ENCODE measurements around the gene JAKMIP1. TPM values are rescaled to one million over a fixed set of nuclear protein-coding genes. Genes with fewer than 3 reads are reported as not detected.

JAKMIP1 gene
- total and polyA plus RNA-seq, 4 donors = 0.08 to 0.46 (median 0.22) TPM

- H3K36me3 ChIP-seq (ENCODE audit: control insufficient read depth in 4 of 4, insufficient read depth in 4 of 4, low read length in 4 of 4) = no peaks in the 10 kb centered on the region
- H3K9me3 ChIP-seq (ENCODE audit: control insufficient read depth in 4 of 4, insufficient read depth in 3 of 4, low read length in 3 of 4) = no peaks in the 10 kb centered on the region
- TF ChIP-seq CTCF (IDR thresholded peaks at IDR 0.05; ENCODE audit: control extremely low read depth, extremely low read depth) = no peak
- H3K27ac ChIP-seq (ENCODE audit: low read depth in 1 of 2, low read length in 1 of 2) = no peak overlapping the region
- ATAC-seq (ENCODE audit: insufficient read depth, low FRiP score) (no peak), DNase-seq (no peak)
- no peak overlapping the region for H3K4me3 ChIP-seq
- H3K4me1 ChIP-seq (ENCODE audit: control insufficient read depth in 5 of 5, insufficient read depth in 5 of 5, low read length in 5 of 5) = no peaks in the 10 kb centered on the region
- peaks cover 0 to 4% (median 0%) of the 10 kb centered on the region in 3 donors for H3K27me3 ChIP-seq (ENCODE audit: control insufficient read depth in 3 of 3, insufficient read depth in 3 of 3, low read length in 2 of 3)
- no peak overlapping the region for H3K9ac ChIP-seq (ENCODE audit: insufficient read depth in 1 of 2, low read length in 2 of 2)
- WGBS, 2 donors = 76 to 84% methylated on average over 7 of the region's 7 CpGs
Measured at GRCh38 chr4:6111354-6111960, 88.9 kb downstream of the JAKMIP1 start.

GRCh38 chr4:6110681-6111353 lies 89.5 kb downstream of the JAKMIP1 start:
- peaks cover 0 to 2% (median 0%) of the 10 kb centered on the region in 4 donors for H3K9me3 ChIP-seq (ENCODE audit: control insufficient read depth in 4 of 4, insufficient read depth in 3 of 4, low read length in 3 of 4)
- no peaks in the 10 kb centered on the region for H3K36me3 ChIP-seq (ENCODE audit: control insufficient read depth in 4 of 4, insufficient read depth in 4 of 4, low read length in 4 of 4)
- 79 to 84% methylated on average over 8 of the region's 8 CpGs for WGBS, 2 donors
- no peaks in the 10 kb centered on the region for H3K4me1 ChIP-seq (ENCODE audit: control insufficient read depth in 5 of 5, insufficient read depth in 5 of 5, low read length in 5 of 5)
- TF ChIP-seq CTCF (IDR thresholded peaks at IDR 0.05; ENCODE audit: control extremely low read depth, extremely low read depth) = no peak
- ATAC-seq (ENCODE audit: insufficient read depth, low FRiP score) = no peak
- H3K27me3 ChIP-seq (ENCODE audit: control insufficient read depth in 3 of 3, insufficient read depth in 3 of 3, low read length in 2 of 3) = peaks cover 0 to 6% (median 4%) of the 10 kb centered on the region in 3 donors
- H3K4me3 ChIP-seq = no peak overlapping the region
- no peak for DNase-seq
- H3K9ac ChIP-seq (ENCODE audit: insufficient read depth in 1 of 2, low read length in 2 of 2) = no peak overlapping the region
- no peak overlapping the region for H3K27ac ChIP-seq (ENCODE audit: low read depth in 1 of 2, low read length in 1 of 2)

GRCh38 chr4:6109842-6110560 lies 90.3 kb downstream of the JAKMIP1 start:
- Histone ChIP-seq H3K27me3 (ENCODE audit: control insufficient read depth in 3 of 3, insufficient read depth in 3 of 3, low read length in 2 of 3) (peaks cover 0 to 7% (median 6%) of the 10 kb centered on the region in 3 donors), H3K27ac (ENCODE audit: low read depth in 1 of 2, low read length in 1 of 2) (no peak overlapping the region), H3K9ac (ENCODE audit: insufficient read depth in 1 of 2, low read length in 2 of 2) (no peak overlapping the region), H3K4me3 (no peak overlapping the region), H3K9me3 (ENCODE audit: control insufficient read depth in 4 of 4, insufficient read depth in 3 of 4, low read length in 3 of 4) (peaks cover 0 to 6% (median 0%) of the 10 kb centered on the region in 4 donors), H3K36me3 (ENCODE audit: control insufficient read depth in 4 of 4, insufficient read depth in 4 of 4, low read length in 4 of 4) (no peaks in the 10 kb centered on the region), H3K4me1 (ENCODE audit: control insufficient read depth in 5 of 5, insufficient read depth in 5 of 5, low read length in 5 of 5) (no peaks in the 10 kb centered on the region)
- 62 to 67% methylated on average over 13 of the region's 13 CpGs for WGBS, 2 donors
- ATAC-seq (ENCODE audit: insufficient read depth, low FRiP score) (no peak), DNase-seq (no peak)
- TF ChIP-seq CTCF (IDR thresholded peaks at IDR 0.05; ENCODE audit: control extremely low read depth, extremely low read depth) = no peak
